Measurements from ENCODE around the gene ZNF423. TPM values are rescaled to one million over a fixed set of nuclear protein-coding genes. Genes with fewer than 3 reads are reported as not detected.
A peak's percentile ranks its signal among the peaks of the same experiment; 100 is the strongest.

The ZNF423 gene
- total and polyA plus RNA-seq, 2 experiments from 2014 or later = 12.3 to 22.2 TPM

DNA sequence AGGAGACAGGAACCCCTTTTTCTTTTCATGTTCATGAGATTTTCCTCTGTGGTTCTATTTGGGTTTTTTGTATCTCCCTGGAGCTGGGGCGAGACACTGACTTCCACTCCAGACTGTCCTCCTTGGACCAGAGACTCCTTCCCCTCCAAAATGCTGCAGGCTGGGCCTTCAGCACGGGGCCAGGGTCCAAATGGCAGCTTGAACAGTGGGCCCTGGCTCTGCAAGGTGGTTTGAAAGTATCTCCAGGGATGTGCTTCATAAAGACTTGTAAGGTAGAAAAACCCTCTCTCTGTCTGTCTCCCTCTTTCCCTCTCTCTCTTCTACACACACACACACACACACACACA, 236.1 kb downstream of the ZNF423 start:
- peak overlapping the region; percentile 78 for H3K27ac ChIP-seq
- TF ChIP-seq, protein P1, sequence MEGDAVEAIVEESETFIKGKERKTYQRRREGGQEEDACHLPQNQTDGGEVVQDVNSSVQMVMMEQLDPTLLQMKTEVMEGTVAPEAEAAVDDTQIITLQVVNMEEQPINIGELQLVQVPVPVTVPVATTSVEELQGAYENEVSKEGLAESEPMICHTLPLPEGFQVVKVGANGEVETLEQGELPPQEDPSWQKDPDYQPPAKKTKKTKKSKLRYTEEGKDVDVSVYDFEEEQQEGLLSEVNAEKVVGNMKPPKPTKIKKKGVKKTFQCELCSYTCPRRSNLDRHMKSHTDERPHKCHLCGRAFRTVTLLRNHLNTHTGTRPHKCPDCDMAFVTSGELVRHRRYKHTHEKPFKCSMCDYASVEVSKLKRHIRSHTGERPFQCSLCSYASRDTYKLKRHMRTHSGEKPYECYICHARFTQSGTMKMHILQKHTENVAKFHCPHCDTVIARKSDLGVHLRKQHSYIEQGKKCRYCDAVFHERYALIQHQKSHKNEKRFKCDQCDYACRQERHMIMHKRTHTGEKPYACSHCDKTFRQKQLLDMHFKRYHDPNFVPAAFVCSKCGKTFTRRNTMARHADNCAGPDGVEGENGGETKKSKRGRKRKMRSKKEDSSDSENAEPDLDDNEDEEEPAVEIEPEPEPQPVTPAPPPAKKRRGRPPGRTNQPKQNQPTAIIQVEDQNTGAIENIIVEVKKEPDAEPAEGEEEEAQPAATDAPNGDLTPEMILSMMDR (IDR thresholded peaks at IDR 0.05; ENCODE audit: low read depth, low read length) = no peak
- peaks cover 23% of the 10 kb centered on the region for H3K4me1 ChIP-seq (ENCODE audit: low read depth)
- no peak overlapping the region for H3K4me3 ChIP-seq
- DNase-seq (ENCODE audit: low read depth in 1 of 2, low spot score in 1 of 2) = no peak
- H3K27me3 ChIP-seq = no peaks in the 10 kb centered on the region
- no peaks in the 10 kb centered on the region for H3K9me3 ChIP-seq (ENCODE audit: low read depth)
- no peaks in the 10 kb centered on the region for H3K36me3 ChIP-seq

DNA sequence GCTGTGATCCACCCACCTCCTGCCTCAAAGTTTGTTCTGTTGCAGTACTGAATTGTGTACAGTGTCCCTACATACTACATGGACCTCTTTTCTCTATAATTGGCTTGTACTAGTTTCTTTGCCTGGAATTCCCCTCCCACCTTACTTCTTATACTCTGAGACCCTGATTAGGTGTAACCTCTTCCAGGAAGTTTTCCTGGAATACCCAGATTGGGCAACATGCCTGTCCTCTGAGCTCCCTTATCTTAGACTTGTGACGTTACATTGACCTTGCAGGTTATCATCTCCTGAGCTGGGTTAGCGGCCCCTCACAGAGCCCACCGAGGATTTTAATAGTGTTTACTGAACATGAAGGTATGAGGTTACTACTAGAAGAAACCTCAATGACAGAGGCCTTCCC, 237.0 kb downstream of the ZNF423 start:
- Histone ChIP-seq H3K9me3 (ENCODE audit: low read depth) (no peaks in the 10 kb centered on the region), H3K4me1 (ENCODE audit: low read depth) (peaks cover 23% of the 10 kb centered on the region), H3K4me3 (no peak overlapping the region), H3K27ac (no peak overlapping the region), H3K27me3 (no peaks in the 10 kb centered on the region), H3K36me3 (no peaks in the 10 kb centered on the region)
- DNase-seq (ENCODE audit: low read depth in 1 of 2, low spot score in 1 of 2) = no peak
- TF ChIP-seq, protein P1 (IDR thresholded peaks at IDR 0.05; ENCODE audit: low read depth, low read length) = no peak

DNA sequence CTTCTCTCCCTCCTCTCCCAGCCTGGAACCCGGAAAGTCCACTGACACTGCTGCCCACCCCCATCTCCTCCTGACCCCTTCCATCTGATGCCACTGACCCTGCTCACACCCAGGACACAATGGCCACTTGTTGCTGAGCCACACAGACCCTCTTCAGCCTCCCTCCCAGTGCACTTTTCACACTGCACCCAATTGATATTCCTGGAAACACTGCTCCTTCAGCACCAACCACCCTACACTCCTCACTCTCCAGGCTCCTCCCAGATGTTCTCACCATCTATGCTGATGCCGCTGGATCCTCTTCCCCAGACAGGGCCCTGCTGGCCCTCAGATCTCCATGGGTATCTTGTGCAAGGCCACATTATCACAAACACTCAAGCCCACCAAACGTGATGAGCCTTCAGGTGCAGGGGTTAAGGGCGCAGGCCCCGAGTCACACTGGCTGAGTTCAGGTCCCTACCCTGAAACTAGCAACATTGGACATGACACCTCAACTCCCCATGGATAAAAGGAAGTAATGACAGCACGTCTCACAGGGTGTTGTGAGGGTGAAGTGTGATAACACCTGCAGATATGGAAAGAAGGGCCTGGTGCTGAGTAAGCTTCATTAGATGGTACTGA, 238.1 kb downstream of the ZNF423 start:
- DNase-seq (ENCODE audit: low read depth in 1 of 2, low spot score in 1 of 2) = no peak
- H3K9me3 ChIP-seq (ENCODE audit: low read depth) = no peaks in the 10 kb centered on the region
- TF ChIP-seq, protein P1 (IDR thresholded peaks at IDR 0.05; ENCODE audit: low read depth, low read length) = no peak

GRCh38 chr16:49617016-49617629, 238.8 kb downstream of the ZNF423 start:
- H3K4me1 ChIP-seq (ENCODE audit: low read depth) = peaks cover 23% of the 10 kb centered on the region
- no peaks in the 10 kb centered on the region for H3K36me3 ChIP-seq
- H3K4me3 ChIP-seq = no peak overlapping the region
- TF ChIP-seq, protein P1 (IDR thresholded peaks at IDR 0.05; ENCODE audit: low read depth, low read length) = no peak
- H3K9me3 ChIP-seq (ENCODE audit: low read depth) = no peaks in the 10 kb centered on the region
- no peaks in the 10 kb centered on the region for H3K27me3 ChIP-seq
- no peak for DNase-seq (ENCODE audit: low read depth in 1 of 2, low spot score in 1 of 2)
- H3K27ac ChIP-seq = no peak overlapping the region

More for the DNA sequence above, 238.1 kb downstream of the ZNF423 start:
- no peaks in the 10 kb centered on the region for H3K36me3 ChIP-seq
- H3K4me3 ChIP-seq = no peak overlapping the region
- H3K27me3 ChIP-seq = no peaks in the 10 kb centered on the region
- H3K4me1 ChIP-seq (ENCODE audit: low read depth) = peaks cover 23% of the 10 kb centered on the region
- no peak overlapping the region for H3K27ac ChIP-seq

DNA sequence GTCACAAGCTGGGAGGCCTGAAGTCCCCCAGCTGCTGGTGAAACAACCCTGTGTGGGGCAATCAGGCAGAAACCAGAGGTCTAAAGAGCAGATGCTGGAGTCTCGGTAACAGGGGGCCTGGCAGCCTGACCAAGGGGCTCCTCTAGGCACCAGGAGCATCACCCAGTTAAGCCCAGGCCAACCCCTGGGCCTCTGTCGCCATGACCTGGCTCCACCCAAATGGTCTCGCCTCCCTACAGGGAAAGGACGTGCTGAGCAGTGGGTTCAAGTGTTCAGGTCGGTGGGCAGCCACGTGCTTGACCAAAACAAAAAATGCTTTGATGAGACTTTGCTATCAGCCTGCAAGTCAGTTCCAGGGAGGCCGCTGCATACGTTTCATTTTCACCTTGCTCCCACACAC, 240.3 kb downstream of the ZNF423 start:
- no peak for DNase-seq (ENCODE audit: low read depth in 1 of 2, low spot score in 1 of 2)
- H3K4me1 ChIP-seq (ENCODE audit: low read depth) = peaks cover 18% of the 10 kb centered on the region

More for the DNA sequence above, 240.3 kb downstream of the ZNF423 start:
- TF ChIP-seq, protein P1 (IDR thresholded peaks at IDR 0.05; ENCODE audit: low read depth, low read length) = no peak
- Histone ChIP-seq H3K4me3 (no peak overlapping the region), H3K36me3 (no peaks in the 10 kb centered on the region), H3K27ac (no peak overlapping the region), H3K9me3 (ENCODE audit: low read depth) (no peaks in the 10 kb centered on the region), H3K27me3 (no peaks in the 10 kb centered on the region)
